ENCODE data around the gene RNF213. TPM values are rescaled to one million over a fixed set of nuclear protein-coding genes. Genes with fewer than 3 reads are reported as not detected.

The RNF213 gene
- total RNA-seq, 1 donor = 134 TPM

DNA sequence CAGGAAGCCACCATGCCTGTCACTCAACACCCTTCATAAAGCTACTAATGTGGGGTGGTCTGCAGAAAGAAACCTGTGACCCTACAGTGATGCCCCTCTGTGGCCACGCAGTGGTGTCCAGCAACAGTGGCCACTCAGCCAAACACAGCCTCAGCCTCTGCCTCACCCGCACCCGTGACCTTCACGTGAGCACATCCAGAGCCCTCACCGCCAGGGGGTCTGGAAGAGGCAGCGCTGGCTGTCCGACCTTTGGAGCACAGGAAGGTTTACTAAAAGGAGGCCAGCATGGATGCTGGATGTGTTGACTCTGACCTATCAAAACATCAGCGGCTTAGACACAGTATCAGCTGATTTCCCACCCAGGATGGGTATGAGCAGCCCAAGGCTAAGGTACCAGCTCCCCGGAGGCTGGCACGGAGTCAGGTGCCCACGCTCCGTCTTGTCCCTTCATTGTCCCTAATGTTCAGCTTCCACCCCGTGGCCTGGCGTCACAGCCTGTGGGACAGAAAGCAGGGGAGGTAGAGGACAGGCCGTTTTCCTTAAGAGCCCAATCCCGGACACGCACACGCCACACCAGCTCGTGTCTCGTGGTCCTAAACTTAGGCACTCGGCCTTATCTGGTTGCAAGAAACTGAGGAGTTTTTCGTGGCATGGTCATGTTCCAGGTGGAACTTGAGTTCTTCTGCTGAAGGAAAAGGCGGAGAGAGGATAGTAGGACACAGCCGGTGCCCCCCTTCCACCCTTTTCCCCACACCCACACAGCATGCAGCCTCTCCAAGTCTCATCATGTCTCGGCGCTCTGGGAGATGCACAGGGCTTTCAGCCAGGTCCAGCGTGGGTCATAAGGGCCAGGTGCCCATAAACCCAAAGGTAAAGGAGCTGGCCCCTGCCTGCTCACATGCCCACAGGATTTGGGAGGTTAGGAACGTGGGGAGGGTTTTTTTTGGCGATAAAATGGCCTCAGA is 104.6 kb downstream of the RNF213 start:
- H3K4me1 ChIP-seq (ENCODE audit: insufficient read depth, low read length) = peaks cover 3% of the 10 kb centered on the region
- no peaks in the 10 kb centered on the region for H3K9me3 ChIP-seq (ENCODE audit: low read depth, low read length)
- H3K36me3 ChIP-seq (ENCODE audit: insufficient read depth, low read length) = peaks cover 88% of the 10 kb centered on the region
- H3K4me3 ChIP-seq (ENCODE audit: insufficient read depth, low read length) = no peak overlapping the region
- peaks cover 9% of the 10 kb centered on the region for H4K20me1 ChIP-seq (ENCODE audit: insufficient read depth, low read length)
- H2AFZ ChIP-seq (ENCODE audit: low read length) = no peak overlapping the region
- H3K79me2 ChIP-seq (ENCODE audit: insufficient read depth, low read length) = no peaks in the 10 kb centered on the region
- TF ChIP-seq, protein P1, sequence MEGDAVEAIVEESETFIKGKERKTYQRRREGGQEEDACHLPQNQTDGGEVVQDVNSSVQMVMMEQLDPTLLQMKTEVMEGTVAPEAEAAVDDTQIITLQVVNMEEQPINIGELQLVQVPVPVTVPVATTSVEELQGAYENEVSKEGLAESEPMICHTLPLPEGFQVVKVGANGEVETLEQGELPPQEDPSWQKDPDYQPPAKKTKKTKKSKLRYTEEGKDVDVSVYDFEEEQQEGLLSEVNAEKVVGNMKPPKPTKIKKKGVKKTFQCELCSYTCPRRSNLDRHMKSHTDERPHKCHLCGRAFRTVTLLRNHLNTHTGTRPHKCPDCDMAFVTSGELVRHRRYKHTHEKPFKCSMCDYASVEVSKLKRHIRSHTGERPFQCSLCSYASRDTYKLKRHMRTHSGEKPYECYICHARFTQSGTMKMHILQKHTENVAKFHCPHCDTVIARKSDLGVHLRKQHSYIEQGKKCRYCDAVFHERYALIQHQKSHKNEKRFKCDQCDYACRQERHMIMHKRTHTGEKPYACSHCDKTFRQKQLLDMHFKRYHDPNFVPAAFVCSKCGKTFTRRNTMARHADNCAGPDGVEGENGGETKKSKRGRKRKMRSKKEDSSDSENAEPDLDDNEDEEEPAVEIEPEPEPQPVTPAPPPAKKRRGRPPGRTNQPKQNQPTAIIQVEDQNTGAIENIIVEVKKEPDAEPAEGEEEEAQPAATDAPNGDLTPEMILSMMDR (IDR thresholded peaks at IDR 0.05; ENCODE audit: extremely low read depth, low read depth, low read length) = no peak
- peak; percentile 21 for DNase-seq (ENCODE audit: insufficient read length, low spot score, missing footprints)
- no peak overlapping the region for H3K27ac ChIP-seq (ENCODE audit: low read depth, low read length)
- no peak overlapping the region for H3K4me2 ChIP-seq (ENCODE audit: insufficient read depth, low read length)
- H3K27me3 ChIP-seq (ENCODE audit: insufficient read depth, low read length) = no peaks in the 10 kb centered on the region

DNA sequence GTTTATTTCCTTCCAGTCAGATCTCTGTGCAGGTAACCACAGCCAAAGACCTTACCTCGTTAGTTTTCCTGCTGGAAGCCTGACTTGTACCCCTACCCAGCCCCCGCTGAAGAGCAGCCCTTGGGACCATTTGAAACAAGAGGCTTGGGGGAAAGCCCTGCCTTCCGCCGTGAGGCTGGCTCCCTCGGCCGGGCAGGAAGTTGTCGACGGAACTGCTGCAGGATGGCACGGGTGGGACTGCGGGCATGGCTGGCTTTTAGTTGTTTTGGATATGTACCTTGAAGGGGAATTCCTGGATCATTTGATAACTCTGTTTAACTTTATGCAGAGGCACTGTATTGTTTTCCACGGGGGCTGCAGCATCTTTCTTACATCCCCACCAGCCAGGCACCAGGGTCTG is 105.3 kb downstream of the RNF213 start:
- H4K20me1 ChIP-seq (ENCODE audit: insufficient read depth, low read length) = peaks cover 9% of the 10 kb centered on the region
- no peaks in the 10 kb centered on the region for H3K79me2 ChIP-seq (ENCODE audit: insufficient read depth, low read length)
- no peaks in the 10 kb centered on the region for H3K27me3 ChIP-seq (ENCODE audit: insufficient read depth, low read length)
- H3K4me3 ChIP-seq (ENCODE audit: insufficient read depth, low read length) = no peak overlapping the region
- H3K36me3 ChIP-seq (ENCODE audit: insufficient read depth, low read length) = peaks cover 88% of the 10 kb centered on the region
- no peaks in the 10 kb centered on the region for H3K9me3 ChIP-seq (ENCODE audit: low read depth, low read length)
- peaks cover 3% of the 10 kb centered on the region for H3K4me1 ChIP-seq (ENCODE audit: insufficient read depth, low read length)
- H2AFZ ChIP-seq (ENCODE audit: low read length) = no peak overlapping the region
- H3K27ac ChIP-seq (ENCODE audit: low read depth, low read length) = no peak overlapping the region
- DNase-seq (ENCODE audit: insufficient read length, low spot score, missing footprints) = peak; percentile 53
- TF ChIP-seq, protein P1 (IDR thresholded peaks at IDR 0.05; ENCODE audit: extremely low read depth, low read depth, low read length) = no peak
- no peak overlapping the region for H3K4me2 ChIP-seq (ENCODE audit: insufficient read depth, low read length)

DNA sequence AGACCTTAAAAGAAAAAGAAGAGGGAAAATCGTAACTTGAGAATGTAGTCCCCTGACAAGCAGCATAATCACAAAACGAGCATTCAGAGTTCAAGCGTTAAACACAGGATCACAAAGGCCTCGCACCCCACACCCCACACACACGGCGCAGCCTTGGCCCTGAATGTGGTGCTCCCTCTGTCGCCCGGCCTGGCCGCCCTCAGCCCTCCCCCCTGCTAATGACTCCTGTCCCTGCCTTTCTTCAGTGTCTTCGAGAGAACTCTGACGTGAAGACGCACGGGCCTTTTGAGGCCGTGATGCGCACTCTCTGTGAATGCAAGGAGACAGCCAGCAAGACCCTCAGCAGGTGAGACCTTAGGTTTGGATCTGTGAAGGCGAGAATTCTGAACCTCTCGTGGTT is 106.9 kb downstream of the RNF213 start:
- Histone ChIP-seq H3K27ac (ENCODE audit: low read depth, low read length) (no peak overlapping the region), H3K4me3 (ENCODE audit: insufficient read depth, low read length) (no peak overlapping the region), H3K4me2 (ENCODE audit: insufficient read depth, low read length) (no peak overlapping the region), H4K20me1 (ENCODE audit: insufficient read depth, low read length) (peaks cover 9% of the 10 kb centered on the region), H3K27me3 (ENCODE audit: insufficient read depth, low read length) (no peaks in the 10 kb centered on the region), H3K9me3 (ENCODE audit: low read depth, low read length) (no peaks in the 10 kb centered on the region), H3K79me2 (ENCODE audit: insufficient read depth, low read length) (no peaks in the 10 kb centered on the region), H3K36me3 (ENCODE audit: insufficient read depth, low read length) (peaks cover 90% of the 10 kb centered on the region), H3K4me1 (ENCODE audit: insufficient read depth, low read length) (peaks cover 3% of the 10 kb centered on the region), H2AFZ (ENCODE audit: low read length) (no peak overlapping the region)
- DNase-seq (ENCODE audit: insufficient read length, low spot score, missing footprints) = peak; percentile 18
- TF ChIP-seq, protein P1 (IDR thresholded peaks at IDR 0.05; ENCODE audit: extremely low read depth, low read depth, low read length) = no peak

DNA sequence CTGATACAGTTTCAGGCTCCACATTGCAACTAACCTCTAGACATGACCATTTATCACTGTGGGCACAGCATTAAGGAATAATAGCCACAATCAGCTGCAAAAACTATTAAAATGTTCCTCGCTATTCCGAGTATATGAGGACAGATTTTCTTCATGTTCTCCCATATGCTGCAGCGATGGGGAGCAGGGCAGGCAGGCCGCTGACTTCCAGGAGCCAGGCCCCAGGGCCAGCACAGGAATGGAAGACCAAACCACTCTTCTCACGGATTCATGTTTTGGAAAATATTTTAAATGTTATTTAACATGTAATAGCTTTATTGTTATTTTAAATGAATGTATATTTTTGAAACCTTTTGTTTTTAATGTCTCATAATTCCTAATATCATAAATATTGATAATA is 110.5 kb downstream of the RNF213 start:
- H3K4me2 ChIP-seq (ENCODE audit: insufficient read depth, low read length) = no peak overlapping the region
- H3K36me3 ChIP-seq (ENCODE audit: insufficient read depth, low read length) = peaks cover 90% of the 10 kb centered on the region
- H3K4me3 ChIP-seq (ENCODE audit: insufficient read depth, low read length) = no peak overlapping the region
- no peaks in the 10 kb centered on the region for H3K79me2 ChIP-seq (ENCODE audit: insufficient read depth, low read length)
- H3K4me1 ChIP-seq (ENCODE audit: insufficient read depth, low read length) = no peaks in the 10 kb centered on the region
- H3K27ac ChIP-seq (ENCODE audit: low read depth, low read length) = no peak overlapping the region
- H3K9me3 ChIP-seq (ENCODE audit: low read depth, low read length) = no peaks in the 10 kb centered on the region
- no peaks in the 10 kb centered on the region for H3K27me3 ChIP-seq (ENCODE audit: insufficient read depth, low read length)
- H4K20me1 ChIP-seq (ENCODE audit: insufficient read depth, low read length) = no peaks in the 10 kb centered on the region
- DNase-seq (ENCODE audit: insufficient read length, low spot score, missing footprints) = no peak
- TF ChIP-seq, protein P1 (IDR thresholded peaks at IDR 0.05; ENCODE audit: extremely low read depth, low read depth, low read length) = no peak
- no peak overlapping the region for H2AFZ ChIP-seq (ENCODE audit: low read length)
